ENCODE results near the gene CHRNB4. TPM values are rescaled to one million over a fixed set of nuclear protein-coding genes. Genes with fewer than 3 reads are reported as not detected.

The CHRNB4 gene
- total RNA-seq, 1 donor from 2014 or later = 3.9 TPM

GRCh38 chr15:78682693-78683410, 41.8 kb upstream of the CHRNB4 start:
- H3K9me3 Mint-ChIP-seq = no peaks in the 10 kb centered on the region
- no peaks in the 10 kb centered on the region for H3K36me3 Mint-ChIP-seq (ENCODE audit: low read depth)
- peaks cover 40% of the 10 kb centered on the region for H3K4me1 Mint-ChIP-seq
- no peak overlapping the region for H3K4me3 Mint-ChIP-seq
- DNase-seq (ENCODE audit: low read depth, low spot score) = no peak
- no peak for TF ChIP-seq CTCF (conservative IDR thresholded peaks at IDR 0.05)
- H3K27me3 Mint-ChIP-seq (ENCODE audit: low read depth) = no peaks in the 10 kb centered on the region
- H3K27ac Mint-ChIP-seq (ENCODE audit: unreplicated experiment) = no peak overlapping the region

GRCh38 chr15:78682004-78682651, 41.1 kb upstream of the CHRNB4 start:
- no peak for DNase-seq (ENCODE audit: low read depth, low spot score)
- no peaks in the 10 kb centered on the region for H3K36me3 Mint-ChIP-seq (ENCODE audit: low read depth)
- H3K9me3 Mint-ChIP-seq = no peaks in the 10 kb centered on the region
- TF ChIP-seq CTCF (conservative IDR thresholded peaks at IDR 0.05) = no peak
- peaks cover 40% of the 10 kb centered on the region for H3K4me1 Mint-ChIP-seq
- no peaks in the 10 kb centered on the region for H3K27me3 Mint-ChIP-seq (ENCODE audit: low read depth)
- no peak overlapping the region for H3K4me3 Mint-ChIP-seq
- no peak overlapping the region for H3K27ac Mint-ChIP-seq (ENCODE audit: unreplicated experiment)

GRCh38 chr15:78681281-78682003, 40.4 kb upstream of the CHRNB4 start:
- no peak for TF ChIP-seq CTCF (conservative IDR thresholded peaks at IDR 0.05)
- peak overlapping the region; percentile 45 for H3K27ac Mint-ChIP-seq (ENCODE audit: unreplicated experiment)
- no peak for DNase-seq (ENCODE audit: low read depth, low spot score)
- H3K9me3 Mint-ChIP-seq = no peaks in the 10 kb centered on the region
- no peaks in the 10 kb centered on the region for H3K27me3 Mint-ChIP-seq (ENCODE audit: low read depth)
- H3K4me1 Mint-ChIP-seq = peaks cover 35% of the 10 kb centered on the region
- no peak overlapping the region for H3K4me3 Mint-ChIP-seq
- H3K36me3 Mint-ChIP-seq (ENCODE audit: low read depth) = no peaks in the 10 kb centered on the region

- H3K4me1 Mint-ChIP-seq = peaks cover 26% of the 10 kb centered on the region
- H3K27me3 Mint-ChIP-seq (ENCODE audit: low read depth) = no peaks in the 10 kb centered on the region
- no peak for TF ChIP-seq CTCF (conservative IDR thresholded peaks at IDR 0.05)
- no peaks in the 10 kb centered on the region for H3K9me3 Mint-ChIP-seq
- no peak overlapping the region for H3K4me3 Mint-ChIP-seq
- H3K36me3 Mint-ChIP-seq (ENCODE audit: low read depth) = no peaks in the 10 kb centered on the region
- DNase-seq (ENCODE audit: low read depth, low spot score) = no peak
- H3K27ac Mint-ChIP-seq (ENCODE audit: unreplicated experiment) = no peak overlapping the region
Measured at GRCh38 chr15:78680431-78681075, 39.5 kb upstream of the CHRNB4 start.

GRCh38 chr15:78679089-78679511, 38.1 kb upstream of the CHRNB4 start:
- Mint-ChIP-seq H3K36me3 (ENCODE audit: low read depth) (no peaks in the 10 kb centered on the region), H3K4me1 (peaks cover 20% of the 10 kb centered on the region), H3K27ac (ENCODE audit: unreplicated experiment) (no peak overlapping the region), H3K9me3 (no peaks in the 10 kb centered on the region), H3K27me3 (ENCODE audit: low read depth) (no peaks in the 10 kb centered on the region), H3K4me3 (no peak overlapping the region)
- no peak for DNase-seq (ENCODE audit: low read depth, low spot score)
- no peak for TF ChIP-seq CTCF (conservative IDR thresholded peaks at IDR 0.05)

Measured in neural crest cell (in vitro differentiated cells).